C4-2B (cell line): Measurements from ENCODE around the gene COL6A1.

ENCODE experiments used
- ZFX ChIP-seq: fragments of 450-650 bp; IDR thresholded peaks from 2 replicates; pipeline ENCODE4 v1.6.1; 2017
- TF ChIP-seq, protein P1 (sequence below): fragments of 450-650 bp; conservative IDR thresholded peaks from 2 replicates; pipeline ENCODE4 v1.5.1; 2017; ENCODE audit warnings: mild to moderate bottlenecking

DNA sequence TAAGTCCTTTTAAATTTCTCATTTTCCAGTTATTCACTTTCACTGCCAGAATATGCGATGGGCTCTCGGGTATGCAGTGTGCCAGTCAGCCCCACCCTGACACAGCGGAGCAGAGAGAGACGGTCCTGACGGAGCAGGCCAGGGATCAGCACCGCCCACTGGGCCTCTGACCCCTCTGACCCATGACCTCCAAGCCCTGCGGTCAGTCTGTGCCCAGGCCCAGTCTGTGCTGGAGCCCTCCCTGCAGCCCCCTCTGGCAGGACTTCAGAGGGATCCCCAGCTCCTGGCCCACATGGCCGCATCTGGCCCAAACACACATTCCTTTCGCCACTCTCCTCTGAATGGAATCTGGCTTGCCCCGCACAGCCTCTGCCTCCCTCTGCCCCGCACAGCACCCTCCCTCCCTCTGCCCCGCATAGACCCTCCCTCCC lies 72.9 kb downstream of the COL6A1 start:
- TF ChIP-seq, protein P1, sequence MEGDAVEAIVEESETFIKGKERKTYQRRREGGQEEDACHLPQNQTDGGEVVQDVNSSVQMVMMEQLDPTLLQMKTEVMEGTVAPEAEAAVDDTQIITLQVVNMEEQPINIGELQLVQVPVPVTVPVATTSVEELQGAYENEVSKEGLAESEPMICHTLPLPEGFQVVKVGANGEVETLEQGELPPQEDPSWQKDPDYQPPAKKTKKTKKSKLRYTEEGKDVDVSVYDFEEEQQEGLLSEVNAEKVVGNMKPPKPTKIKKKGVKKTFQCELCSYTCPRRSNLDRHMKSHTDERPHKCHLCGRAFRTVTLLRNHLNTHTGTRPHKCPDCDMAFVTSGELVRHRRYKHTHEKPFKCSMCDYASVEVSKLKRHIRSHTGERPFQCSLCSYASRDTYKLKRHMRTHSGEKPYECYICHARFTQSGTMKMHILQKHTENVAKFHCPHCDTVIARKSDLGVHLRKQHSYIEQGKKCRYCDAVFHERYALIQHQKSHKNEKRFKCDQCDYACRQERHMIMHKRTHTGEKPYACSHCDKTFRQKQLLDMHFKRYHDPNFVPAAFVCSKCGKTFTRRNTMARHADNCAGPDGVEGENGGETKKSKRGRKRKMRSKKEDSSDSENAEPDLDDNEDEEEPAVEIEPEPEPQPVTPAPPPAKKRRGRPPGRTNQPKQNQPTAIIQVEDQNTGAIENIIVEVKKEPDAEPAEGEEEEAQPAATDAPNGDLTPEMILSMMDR = no peak
- no peak for TF ChIP-seq ZFX
